ENCODE results near the gene USP43.
"Not testable (repeated sequence)": the region's sequence is repeated elsewhere in the genome, so short reads cannot be mapped to it uniquely, and the experiment has no call there.

DNA sequence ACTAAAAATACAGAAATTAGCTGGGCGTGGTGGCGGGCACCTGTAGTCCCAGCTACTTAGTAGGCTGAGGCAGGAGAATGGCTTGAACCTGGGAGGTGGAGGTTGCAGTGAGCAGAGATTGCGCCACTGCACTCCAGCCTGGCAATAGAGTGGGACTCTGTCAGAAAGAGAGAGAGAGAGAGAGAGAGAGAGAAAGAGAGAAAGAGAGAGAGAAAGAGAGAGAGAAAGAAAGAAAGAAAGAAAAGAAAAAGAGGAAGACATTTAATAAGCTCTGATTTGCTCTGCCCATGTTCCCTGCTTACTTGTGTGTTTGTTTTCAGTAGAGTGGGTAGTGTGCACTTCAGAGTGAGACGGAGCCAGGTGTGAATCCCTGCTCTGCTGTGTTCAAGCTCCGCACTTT, 47.7 kb upstream of the USP43 start:
- TF ChIP-seq JUN (IDR thresholded peaks at IDR 0.05); CHD2 (IDR thresholded peaks at IDR 0.05; ENCODE audit: low read length, partially characterized antibody); RCOR1 (IDR thresholded peaks at IDR 0.05; ENCODE audit: low read depth, low read length); RAD21 (conservative IDR thresholded peaks at IDR 0.05 in 1 of 2, IDR thresholded peaks at IDR 0.05 in 1 of 2); ZSCAN20 (CRISPR knock-in tag; IDR thresholded peaks at IDR 0.05); CEBPB (IDR thresholded peaks at IDR 0.05); TP53 (CRISPR knock-in tag; IDR thresholded peaks at IDR 0.05); SREBF2 (IDR thresholded peaks at IDR 0.05): not testable (repeated sequence)
- TF ChIP-seq, protein P1, sequence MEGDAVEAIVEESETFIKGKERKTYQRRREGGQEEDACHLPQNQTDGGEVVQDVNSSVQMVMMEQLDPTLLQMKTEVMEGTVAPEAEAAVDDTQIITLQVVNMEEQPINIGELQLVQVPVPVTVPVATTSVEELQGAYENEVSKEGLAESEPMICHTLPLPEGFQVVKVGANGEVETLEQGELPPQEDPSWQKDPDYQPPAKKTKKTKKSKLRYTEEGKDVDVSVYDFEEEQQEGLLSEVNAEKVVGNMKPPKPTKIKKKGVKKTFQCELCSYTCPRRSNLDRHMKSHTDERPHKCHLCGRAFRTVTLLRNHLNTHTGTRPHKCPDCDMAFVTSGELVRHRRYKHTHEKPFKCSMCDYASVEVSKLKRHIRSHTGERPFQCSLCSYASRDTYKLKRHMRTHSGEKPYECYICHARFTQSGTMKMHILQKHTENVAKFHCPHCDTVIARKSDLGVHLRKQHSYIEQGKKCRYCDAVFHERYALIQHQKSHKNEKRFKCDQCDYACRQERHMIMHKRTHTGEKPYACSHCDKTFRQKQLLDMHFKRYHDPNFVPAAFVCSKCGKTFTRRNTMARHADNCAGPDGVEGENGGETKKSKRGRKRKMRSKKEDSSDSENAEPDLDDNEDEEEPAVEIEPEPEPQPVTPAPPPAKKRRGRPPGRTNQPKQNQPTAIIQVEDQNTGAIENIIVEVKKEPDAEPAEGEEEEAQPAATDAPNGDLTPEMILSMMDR (IDR thresholded peaks at IDR 0.05): not testable (repeated sequence)

Data from A549 (cell line).